ENCODE data around the gene ATP11C. TPM values are rescaled to one million over a fixed set of nuclear protein-coding genes. Genes with fewer than 3 reads are reported as not detected.

The ATP11C gene
- polyA plus RNA-seq, 3 donors: 1.6 to 6.7 (median 2.5) TPM

GRCh38 chrX:139828830-139829229 lies 104.0 kb downstream of the ATP11C start:
- H3K9me3 Mint-ChIP-seq: no peaks in the 10 kb centered on the region
- intact Hi-C loops (cut with micrococcal nuclease): no loop called here
- TF ChIP-seq, protein P1, sequence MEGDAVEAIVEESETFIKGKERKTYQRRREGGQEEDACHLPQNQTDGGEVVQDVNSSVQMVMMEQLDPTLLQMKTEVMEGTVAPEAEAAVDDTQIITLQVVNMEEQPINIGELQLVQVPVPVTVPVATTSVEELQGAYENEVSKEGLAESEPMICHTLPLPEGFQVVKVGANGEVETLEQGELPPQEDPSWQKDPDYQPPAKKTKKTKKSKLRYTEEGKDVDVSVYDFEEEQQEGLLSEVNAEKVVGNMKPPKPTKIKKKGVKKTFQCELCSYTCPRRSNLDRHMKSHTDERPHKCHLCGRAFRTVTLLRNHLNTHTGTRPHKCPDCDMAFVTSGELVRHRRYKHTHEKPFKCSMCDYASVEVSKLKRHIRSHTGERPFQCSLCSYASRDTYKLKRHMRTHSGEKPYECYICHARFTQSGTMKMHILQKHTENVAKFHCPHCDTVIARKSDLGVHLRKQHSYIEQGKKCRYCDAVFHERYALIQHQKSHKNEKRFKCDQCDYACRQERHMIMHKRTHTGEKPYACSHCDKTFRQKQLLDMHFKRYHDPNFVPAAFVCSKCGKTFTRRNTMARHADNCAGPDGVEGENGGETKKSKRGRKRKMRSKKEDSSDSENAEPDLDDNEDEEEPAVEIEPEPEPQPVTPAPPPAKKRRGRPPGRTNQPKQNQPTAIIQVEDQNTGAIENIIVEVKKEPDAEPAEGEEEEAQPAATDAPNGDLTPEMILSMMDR (IDR thresholded peaks at IDR 0.05): no peak
- no peak overlapping the region for H2AFZ ChIP-seq (ENCODE audit: insufficient read depth, low read depth, low read length, poor library complexity, severe bottlenecking)
- no peaks in the 10 kb centered on the region for H3K79me2 ChIP-seq (ENCODE audit: insufficient read depth, low read length)
- H3K4me2 ChIP-seq (replicated peaks; ENCODE audit: extremely low read depth, low read length, poor library complexity, severe bottlenecking): no peak overlapping the region
- no peak overlapping the region for H3K9ac ChIP-seq (ENCODE audit: insufficient read depth, low read length, poor library complexity, severe bottlenecking)
- H4K20me1 ChIP-seq (ENCODE audit: insufficient read depth, low read length): no peaks in the 10 kb centered on the region
- H3K36me3 ChIP-seq (replicated peaks in 1 of 2; ENCODE audit: control insufficient read depth in 1 of 2, insufficient read depth in 2 of 2, low read length in 2 of 2): no peaks in the 10 kb centered on the region
- H3K4me3 Mint-ChIP-seq: no peak overlapping the region
- no CpG with 5 or more reads among the region's 1 CpG for WGBS (ENCODE audit: insufficient coverage)
- DNase-seq: no peak
- peaks cover 43% of the 10 kb centered on the region for H3K4me1 Mint-ChIP-seq
- H3K4me1 ChIP-seq (ENCODE audit: control insufficient read depth in 1 of 2, insufficient read depth in 2 of 2, low read length in 2 of 2): peaks cover 22 to 31% of the 10 kb centered on the region in 2 donors
- no peaks in the 10 kb centered on the region for H3K27me3 ChIP-seq (ENCODE audit: control insufficient read depth in 2 of 2, insufficient read depth in 2 of 2, low read length in 2 of 2)
- H3K27ac ChIP-seq (ENCODE audit: low read depth in 1 of 2, low read length in 2 of 2): no peak overlapping the region
- no peaks in the 10 kb centered on the region for H3K9me3 ChIP-seq (replicated peaks in 1 of 2; ENCODE audit: control insufficient read depth in 1 of 2, insufficient read depth in 1 of 2, low read length in 2 of 2)
- no peak overlapping the region for H3K4me3 ChIP-seq (replicated peaks in 1 of 3; ENCODE audit: low read depth in 2 of 3, low read length in 3 of 3)
- no peak overlapping the region for H3K27ac Mint-ChIP-seq
- no peaks in the 10 kb centered on the region for H3K27me3 Mint-ChIP-seq (ENCODE audit: low read depth in 3 of 3)
- H3K36me3 Mint-ChIP-seq: no peaks in the 10 kb centered on the region

GRCh38 chrX:139828033-139828432 lies 104.8 kb downstream of the ATP11C start:
- Mint-ChIP-seq H3K36me3 (no peaks in the 10 kb centered on the region), H3K27ac (no peak overlapping the region), H3K4me1 (peaks cover 45% of the 10 kb centered on the region), H3K27me3 (ENCODE audit: low read depth in 3 of 3) (no peaks in the 10 kb centered on the region), H3K9me3 (no peaks in the 10 kb centered on the region), H3K4me3 (no peak overlapping the region)
- H3K9ac ChIP-seq (ENCODE audit: insufficient read depth, low read length, poor library complexity, severe bottlenecking): no peak overlapping the region
- no peaks in the 10 kb centered on the region for H3K36me3 ChIP-seq (replicated peaks in 1 of 2; ENCODE audit: control insufficient read depth in 1 of 2, insufficient read depth in 2 of 2, low read length in 2 of 2)
- no CpG with 5 or more reads among the region's 1 CpG for WGBS (ENCODE audit: insufficient coverage)
- peaks cover 22 to 31% of the 10 kb centered on the region in 2 donors for H3K4me1 ChIP-seq (ENCODE audit: control insufficient read depth in 1 of 2, insufficient read depth in 2 of 2, low read length in 2 of 2)
- H3K9me3 ChIP-seq (replicated peaks in 1 of 2; ENCODE audit: control insufficient read depth in 1 of 2, insufficient read depth in 1 of 2, low read length in 2 of 2): no peaks in the 10 kb centered on the region
- H2AFZ ChIP-seq (ENCODE audit: insufficient read depth, low read depth, low read length, poor library complexity, severe bottlenecking): no peak overlapping the region
- no peaks in the 10 kb centered on the region for H3K79me2 ChIP-seq (ENCODE audit: insufficient read depth, low read length)
- H3K27ac ChIP-seq (ENCODE audit: low read depth in 1 of 2, low read length in 2 of 2): no peak overlapping the region
- DNase-seq: no peak
- TF ChIP-seq, protein P1 (IDR thresholded peaks at IDR 0.05): no peak
- intact Hi-C loops (cut with micrococcal nuclease): no loop called here
- H3K27me3 ChIP-seq (ENCODE audit: control insufficient read depth in 2 of 2, insufficient read depth in 2 of 2, low read length in 2 of 2): no peaks in the 10 kb centered on the region
- no peak overlapping the region for H3K4me2 ChIP-seq (replicated peaks; ENCODE audit: extremely low read depth, low read length, poor library complexity, severe bottlenecking)
- H4K20me1 ChIP-seq (ENCODE audit: insufficient read depth, low read length): no peaks in the 10 kb centered on the region
- no peak overlapping the region for H3K4me3 ChIP-seq (replicated peaks in 1 of 3; ENCODE audit: low read depth in 2 of 3, low read length in 3 of 3)
